HTR-8/SVneo (cell line): ENCODE results near the gene MAGI2.

Experiments used
- DNase-seq: peaks from one replicate; pipeline ENCODE4 v3.0.0; 2011; ENCODE audit warnings: low spot score, mixed read lengths; ENCODE audit not compliant: insufficient read length
- FAIRE-seq: peaks from 2 replicates; lab custom pipeline; 2011; peaks lifted over from hg19 to GRCh38; lab: Jason Lieb, UNC

MAGI2 gene

DNA sequence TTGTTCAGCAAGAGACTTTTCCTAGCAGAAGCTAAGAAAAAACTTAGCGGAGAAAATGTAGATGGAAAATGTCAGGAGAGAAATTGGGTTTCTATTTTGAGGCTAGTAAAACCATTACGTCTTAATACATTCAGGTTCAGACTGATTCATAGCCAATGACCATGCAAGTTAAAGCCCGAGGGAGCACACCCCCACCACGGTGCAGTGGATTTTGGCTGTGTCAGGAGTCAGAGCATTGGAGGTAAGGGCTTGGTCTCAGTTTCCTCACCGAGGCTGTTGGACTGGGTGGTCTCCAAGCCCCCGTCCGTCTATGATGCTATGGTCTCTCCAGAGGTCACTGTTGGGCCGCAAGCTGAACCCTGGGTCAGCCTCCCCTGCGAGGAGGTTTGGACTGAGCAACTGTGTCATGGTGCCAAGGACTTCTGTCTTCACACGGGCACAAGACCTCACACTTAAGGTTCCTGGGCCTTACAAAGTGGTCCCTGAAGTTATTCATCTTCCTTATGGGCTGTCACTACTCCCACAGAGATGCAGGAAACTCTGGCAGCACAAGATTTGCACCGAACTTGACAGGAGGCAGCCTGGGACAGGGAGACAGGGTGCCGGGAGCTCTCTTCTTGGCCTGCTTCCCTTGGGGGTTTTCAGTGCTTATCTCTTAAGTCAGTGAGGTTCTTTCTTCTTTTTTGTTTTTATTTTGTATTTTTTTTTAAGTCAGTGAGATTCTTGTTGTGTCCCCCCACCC lies 1468.1 kb downstream of the MAGI2 start:
- FAIRE-seq (no peak), DNase-seq (no peak)

DNA sequence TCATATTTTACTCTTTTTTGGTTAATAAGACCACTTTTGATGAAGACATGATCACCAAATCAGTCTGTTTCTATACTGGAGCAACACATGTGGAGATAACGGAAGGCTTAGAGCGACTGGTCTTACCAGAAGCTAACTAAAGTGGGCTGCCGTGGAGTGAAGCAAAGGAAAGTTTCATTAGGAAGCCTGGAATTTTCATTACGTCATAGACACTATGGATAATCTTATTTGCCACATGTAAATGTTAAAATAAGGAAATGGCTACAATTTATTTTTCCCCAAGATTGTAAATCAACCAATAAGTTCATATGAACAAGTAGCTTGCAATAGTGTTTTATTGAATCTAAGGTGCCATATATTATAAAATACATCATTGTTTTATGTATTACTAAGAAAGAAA lies 1469.5 kb downstream of the MAGI2 start:
- FAIRE-seq, result no peak

GRCh38 chr7:77982926-77983550 lies 1470.4 kb downstream of the MAGI2 start:
- FAIRE-seq (no peak), DNase-seq (no peak)

More for the DNA sequence above, 1469.5 kb downstream of the MAGI2 start:
- DNase-seq, result no peak

DNA sequence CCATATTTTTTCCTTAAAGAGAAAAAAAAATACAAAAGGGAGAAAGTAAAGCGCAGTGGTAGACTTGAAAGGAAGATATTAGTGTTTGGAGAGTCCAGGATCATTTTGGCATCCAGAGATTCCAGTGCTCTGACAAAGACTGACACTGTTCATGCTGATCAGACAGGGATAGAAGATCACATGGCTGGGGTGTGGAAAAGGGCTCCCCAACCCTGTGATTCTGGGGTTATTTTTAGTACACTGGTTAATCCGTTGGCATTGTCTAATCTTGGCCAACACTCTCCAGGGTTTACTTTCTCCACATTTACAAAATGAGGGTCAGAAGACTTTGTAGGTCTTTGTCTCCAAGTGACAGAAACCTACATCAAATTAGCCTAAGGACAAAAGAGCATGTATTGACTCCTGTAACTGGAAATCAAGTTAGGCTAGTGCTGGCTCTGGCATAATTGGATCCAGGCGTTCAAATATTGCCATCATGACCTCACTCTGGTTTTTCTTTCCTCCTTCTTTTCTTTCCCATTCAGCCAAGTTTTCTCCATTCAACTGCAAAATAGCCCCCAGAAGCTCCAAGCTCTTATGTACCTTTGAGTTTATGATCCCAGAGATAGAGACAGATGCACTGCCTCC lies 1473.3 kb downstream of the MAGI2 start:
- DNase-seq (no peak), FAIRE-seq (no peak)

DNA sequence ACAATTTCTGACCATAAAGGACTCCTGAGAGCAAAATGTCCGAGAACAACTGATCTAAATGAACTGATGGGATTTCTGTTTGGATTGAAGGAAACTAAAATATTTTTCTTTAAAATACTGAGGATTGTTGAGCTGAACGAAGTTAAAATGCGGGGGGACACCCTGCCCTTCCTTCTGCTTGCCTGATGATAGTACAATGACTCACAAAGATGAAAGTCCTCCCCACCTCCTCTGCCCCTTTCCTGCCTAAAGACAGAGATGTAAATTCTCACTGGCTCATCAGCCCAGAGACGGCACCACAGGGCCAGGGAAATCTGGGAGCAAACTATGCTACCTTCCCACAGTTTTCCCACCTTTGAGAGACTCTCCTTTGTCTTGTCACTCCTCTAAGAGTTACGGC lies 1474.2 kb downstream of the MAGI2 start:
- FAIRE-seq (no peak), DNase-seq (no peak)

GRCh38 chr7:77975672-77976480 lies 1477.6 kb downstream of the MAGI2 start:
- FAIRE-seq, result no peak
- DNase-seq, result no peak

GRCh38 chr7:77971726-77972125 lies 1481.7 kb downstream of the MAGI2 start:
- FAIRE-seq (no peak), DNase-seq (no peak)

- no peak for FAIRE-seq
- no peak for DNase-seq
Measured at GRCh38 chr7:77967429-77967828, 1486.0 kb downstream of the MAGI2 start.
